CD14-positive monocyte (primary cell): Measurements from ENCODE around the gene ABHD12. TPM values are rescaled to one million over a fixed set of nuclear protein-coding genes. Genes with fewer than 3 reads are reported as not detected.

Experiments
- DNase-seq, 3 donors: peaks; one replicate each; pipeline ENCODE4 v3.0.0-alpha.2; 2011 to 2022
- H2AFZ ChIP-seq: 2 replicates; pipeline ENCODE4 v1.6.0; 2012; ENCODE audit warnings: mild to moderate bottlenecking, low read depth, low read length, inconsistent platforms; ENCODE audit not compliant: insufficient read depth, poor library complexity, severe bottlenecking
- H3K27ac ChIP-seq, 2 donors: 1 replicate in 1 of 2; 2 replicates in 1 of 2; pipeline ENCODE4 v1.5.1; 2012 to 2013; ENCODE audit warnings: low read length in 2 of 2, control low read depth in 1 of 2, inconsistent platforms in 1 of 2, low read depth in 1 of 2, mild to moderate bottlenecking in 1 of 2
- H3K27me3 ChIP-seq, 2 donors: one replicate each; pipeline versions ENCODE4 v1.6.0 to v1.6.1; 2011 to 2013; ENCODE audit warnings: low read length in 2 of 2; ENCODE audit not compliant: control insufficient read depth in 2 of 2, insufficient read depth in 2 of 2
- H3K36me3 ChIP-seq, 2 donors: replicated peaks in 1 of 2; 1 replicate in 1 of 2; 2 replicates in 1 of 2; pipeline versions ENCODE4 v1.5.1 to v1.6.1; 2012 to 2013; ENCODE audit warnings: low read length in 2 of 2, control low read depth in 1 of 2, inconsistent platforms in 1 of 2, mild to moderate bottlenecking in 1 of 2; ENCODE audit not compliant: insufficient read depth in 2 of 2, control insufficient read depth in 1 of 2
- H3K4me1 ChIP-seq, 2 donors: 1 replicate in 1 of 2; 2 replicates in 1 of 2; pipeline versions ENCODE4 v1.5.1 to v1.6.1; 2012 to 2013; ENCODE audit warnings: low read length in 2 of 2, control low read depth in 1 of 2, inconsistent platforms in 1 of 2, mild to moderate bottlenecking in 1 of 2, moderate library complexity in 1 of 2; ENCODE audit not compliant: insufficient read depth in 2 of 2, control insufficient read depth in 1 of 2
- H3K4me2 ChIP-seq: replicated peaks from 2 replicates; pipeline ENCODE3; 2012; ENCODE audit warnings: low read length, moderate library complexity, mild to moderate bottlenecking; ENCODE audit not compliant: poor library complexity, severe bottlenecking; ENCODE audit errors: extremely low read depth
- H3K4me3 ChIP-seq, 3 experiments: fragments of 200-600 bp in 1 of 3; sonication (generic) in 1 of 3; replicated peaks in 1 of 3; 1 replicate in 2 of 3; 2 replicates in 1 of 3; pipeline ENCODE4 v1.5.1; 2011 to 2013; ENCODE audit warnings: low read length in 3 of 3, mild to moderate bottlenecking in 3 of 3, control low read depth in 2 of 3, low read depth in 2 of 3, inconsistent platforms in 1 of 3, moderate library complexity in 1 of 3
- H3K79me2 ChIP-seq: 2 replicates; pipeline ENCODE4 v1.6.0; 2012; ENCODE audit warnings: mild to moderate bottlenecking, control low read depth, inconsistent platforms, low read length, moderate library complexity; ENCODE audit not compliant: insufficient read depth
- H3K9ac ChIP-seq: 2 replicates; pipeline ENCODE4 v1.6.0; 2017; ENCODE audit warnings: low read length, mild to moderate bottlenecking; ENCODE audit not compliant: insufficient read depth, poor library complexity, severe bottlenecking
- H3K9me3 ChIP-seq, 2 donors: replicated peaks in 1 of 2; 1 replicate in 1 of 2; 2 replicates in 1 of 2; pipeline versions ENCODE4 v1.5.1 to v1.6.1; 2012 to 2013; ENCODE audit warnings: low read length in 2 of 2, control low read depth in 1 of 2; ENCODE audit not compliant: control insufficient read depth in 1 of 2, insufficient read depth in 1 of 2
- H4K20me1 ChIP-seq: 2 replicates; pipeline ENCODE4 v1.6.0; 2012; ENCODE audit warnings: mild to moderate bottlenecking, low read length, control low read depth, moderate library complexity; ENCODE audit not compliant: insufficient read depth
- H3K27ac Mint-ChIP-seq, 7 donors: one replicate each; pipeline ENCODE4 v1.8.0; 2020; ENCODE audit warnings: mild to moderate bottlenecking in 7 of 7, mixed read lengths in 7 of 7, moderate library complexity in 6 of 7, inconsistent platforms in 2 of 7
- H3K27me3 Mint-ChIP-seq, 3 donors: one replicate each; pipeline ENCODE4 v1.8.0; 2021 to 2022; ENCODE audit warnings: low read depth in 3 of 3, mild to moderate bottlenecking in 3 of 3, mixed read lengths in 3 of 3, moderate library complexity in 3 of 3, inconsistent platforms in 1 of 3
- H3K36me3 Mint-ChIP-seq, 2 donors: one replicate each; pipeline ENCODE4 v1.8.0; 2020; ENCODE audit warnings: mixed read lengths in 2 of 2, inconsistent platforms in 1 of 2, mild to moderate bottlenecking in 1 of 2
- H3K4me1 Mint-ChIP-seq: one replicate; pipeline ENCODE4 v1.8.0; 2020; ENCODE audit warnings: mild to moderate bottlenecking, mixed read lengths
- H3K4me3 Mint-ChIP-seq, 2 donors: one replicate each; pipeline ENCODE4 v1.8.0; 2020; ENCODE audit warnings: mild to moderate bottlenecking in 2 of 2, mixed read lengths in 2 of 2, moderate library complexity in 1 of 2
- H3K9me3 Mint-ChIP-seq, 7 donors: one replicate each; pipeline ENCODE4 v1.8.0; 2020 to 2022; ENCODE audit warnings: mixed read lengths in 7 of 7, mild to moderate bottlenecking in 6 of 7, moderate library complexity in 6 of 7, inconsistent platforms in 2 of 7
- WGBS: methylation state at CpG from one replicate; pipeline ENCODE4 v1.1.5; 2013; ENCODE audit warnings: missing lambda C conversion rate; ENCODE audit not compliant: insufficient coverage; 5-methylcytosine and 5-hydroxymethylcytosine counted together
- intact Hi-C, 2 donors: fragments of 100-400 bp; cut with micrococcal nuclease; formaldehyde crosslinking; loops; one replicate each; pipeline versions ENCODE4 v1.15.0 to v1.15.1; 2023
- polyA plus RNA-seq, 3 donors: library from polyadenylated mRNA; depleted of rRNA in 1 of 3; unstranded in 2 of 3; stranded (reverse) in 1 of 3; fragments of 300-500 nt in 2 of 3; fragments of >200 nt in 1 of 3; fragmentation: Illumina TruSeq in 2 of 3; gene quantifications; 1 replicate in 2 of 3; 2 replicates in 1 of 3; pipeline ENCODE4 v1.2.3, GENCODE V29; 2012 to 2021
- TF ChIP-seq, protein P1 (sequence below): fragments of 200-600 bp; IDR thresholded peaks from one replicate; pipeline ENCODE4 v1.8.0; 2022; ENCODE audit warnings: antibody characterized with exemption, mild to moderate bottlenecking

ABHD12 gene
- polyA plus RNA-seq, 3 donors, result 20.3 to 34.5 (median 32.1) TPM

DNA sequence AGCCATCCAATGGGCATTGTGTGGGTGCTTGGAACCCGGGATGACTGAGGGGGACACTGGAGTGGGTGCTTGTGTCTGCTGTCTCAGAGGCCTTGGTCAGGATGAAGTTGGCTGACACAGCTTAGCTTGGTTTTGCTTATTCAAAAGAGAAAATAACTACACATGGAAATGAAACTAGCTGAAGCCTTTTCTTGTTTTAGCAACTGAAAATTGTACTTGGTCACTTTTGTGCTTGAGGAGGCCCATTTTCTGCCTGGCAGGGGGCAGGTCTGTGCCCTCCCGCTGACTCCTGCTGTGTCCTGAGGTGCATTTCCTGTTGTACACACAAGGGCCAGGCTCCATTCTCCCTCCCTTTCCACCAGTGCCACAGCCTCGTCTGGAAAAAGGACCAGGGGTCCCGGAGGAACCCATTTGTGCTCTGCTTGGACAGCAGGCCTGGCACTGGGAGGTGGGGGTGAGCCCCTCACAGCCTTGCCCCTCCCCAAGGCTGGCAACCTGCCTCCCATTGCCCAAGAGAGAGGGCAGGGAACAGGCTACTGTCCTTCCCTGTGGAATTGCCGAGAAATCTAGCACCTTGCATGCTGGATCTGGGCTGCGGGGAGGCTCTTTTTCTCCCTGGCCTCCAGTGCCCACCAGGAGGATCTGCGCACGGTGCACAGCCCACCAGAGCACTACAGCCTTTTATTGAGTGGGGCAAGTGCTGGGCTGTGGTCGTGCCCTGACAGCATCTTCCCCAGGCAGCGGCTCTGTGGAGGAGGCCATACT lies 93.3 kb downstream of the ABHD12 start:
- Mint-ChIP-seq H3K36me3 (peaks cover 41 to 79% of the 10 kb centered on the region in 2 donors), H3K27ac (peak overlapping the region in 1 of 7 donors; percentile 21), H3K9me3 (no peaks in the 10 kb centered on the region), H3K4me1 (no peaks in the 10 kb centered on the region), H3K4me3 (no peak overlapping the region), H3K27me3 (no peaks in the 10 kb centered on the region)
- Histone ChIP-seq H2AFZ (no peak overlapping the region), H3K27ac (peak overlapping the region in 1 of 2 donors; percentile 36), H3K4me3 (no peak overlapping the region), H3K9ac (no peak overlapping the region), H3K4me1 (no peaks in the 10 kb centered on the region), H3K79me2 (no peaks in the 10 kb centered on the region), H3K9me3 (no peaks in the 10 kb centered on the region), H3K4me2 (no peak overlapping the region), H4K20me1 (no peaks in the 10 kb centered on the region), H3K27me3 (no peaks in the 10 kb centered on the region), H3K36me3 (peaks cover 62 to 81% of the 10 kb centered on the region in 2 donors)
- DNase-seq, result no peak
- WGBS, result 97% methylated on average over 8 of the region's 10 CpGs
- intact Hi-C loops, result no loop called here
- TF ChIP-seq, protein P1, sequence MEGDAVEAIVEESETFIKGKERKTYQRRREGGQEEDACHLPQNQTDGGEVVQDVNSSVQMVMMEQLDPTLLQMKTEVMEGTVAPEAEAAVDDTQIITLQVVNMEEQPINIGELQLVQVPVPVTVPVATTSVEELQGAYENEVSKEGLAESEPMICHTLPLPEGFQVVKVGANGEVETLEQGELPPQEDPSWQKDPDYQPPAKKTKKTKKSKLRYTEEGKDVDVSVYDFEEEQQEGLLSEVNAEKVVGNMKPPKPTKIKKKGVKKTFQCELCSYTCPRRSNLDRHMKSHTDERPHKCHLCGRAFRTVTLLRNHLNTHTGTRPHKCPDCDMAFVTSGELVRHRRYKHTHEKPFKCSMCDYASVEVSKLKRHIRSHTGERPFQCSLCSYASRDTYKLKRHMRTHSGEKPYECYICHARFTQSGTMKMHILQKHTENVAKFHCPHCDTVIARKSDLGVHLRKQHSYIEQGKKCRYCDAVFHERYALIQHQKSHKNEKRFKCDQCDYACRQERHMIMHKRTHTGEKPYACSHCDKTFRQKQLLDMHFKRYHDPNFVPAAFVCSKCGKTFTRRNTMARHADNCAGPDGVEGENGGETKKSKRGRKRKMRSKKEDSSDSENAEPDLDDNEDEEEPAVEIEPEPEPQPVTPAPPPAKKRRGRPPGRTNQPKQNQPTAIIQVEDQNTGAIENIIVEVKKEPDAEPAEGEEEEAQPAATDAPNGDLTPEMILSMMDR, result no peak

DNA sequence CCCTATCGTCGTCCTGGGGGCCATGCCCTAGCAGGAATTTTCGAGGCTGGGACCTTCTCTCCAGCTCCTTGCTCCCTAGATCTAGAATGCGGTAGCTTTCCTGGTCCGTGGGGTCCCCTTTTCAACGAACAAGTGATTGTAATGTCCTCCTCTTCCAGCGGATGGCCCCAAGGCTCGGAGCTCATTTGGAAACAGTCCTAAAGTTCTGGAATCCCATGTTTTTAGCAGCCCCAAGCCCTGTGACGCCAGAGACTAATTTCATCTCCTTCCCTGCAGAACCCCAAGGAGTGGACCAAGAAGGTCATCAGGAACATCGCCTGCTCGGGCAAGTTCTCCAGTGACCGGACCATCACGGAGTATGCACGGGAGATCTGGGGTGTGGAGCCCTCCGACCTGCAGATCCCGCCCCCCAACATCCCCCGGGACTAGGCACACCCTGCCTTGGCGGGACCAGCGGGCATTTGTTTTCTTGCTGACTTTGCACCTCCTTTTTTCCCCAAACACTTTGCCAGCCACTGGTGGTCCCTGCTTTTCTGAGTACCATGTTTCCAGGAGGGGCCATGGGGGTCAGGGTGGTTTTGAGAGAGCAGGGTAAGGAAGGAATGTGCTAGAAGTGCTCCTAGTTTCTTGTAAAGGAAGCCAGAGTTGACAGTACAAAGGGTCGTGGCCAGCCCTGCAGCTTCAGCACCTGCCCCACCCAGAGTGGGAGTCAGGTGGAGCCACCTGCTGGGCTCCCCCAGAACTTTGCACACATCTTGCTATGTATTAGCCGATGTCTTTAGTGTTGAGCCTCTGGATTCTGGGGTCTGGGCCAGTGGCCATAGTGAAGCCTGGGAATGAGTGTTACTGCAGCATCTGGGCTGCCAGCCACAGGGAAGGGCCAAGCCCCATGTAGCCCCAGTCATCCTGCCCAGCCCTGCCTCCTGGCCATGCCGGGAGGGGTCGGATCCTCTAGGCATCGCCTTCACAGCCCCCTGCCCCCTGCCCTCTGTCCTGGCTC lies 94.2 kb downstream of the ABHD12 start:
- Histone ChIP-seq H2AFZ (no peak overlapping the region), H3K9me3 (no peaks in the 10 kb centered on the region), H3K4me1 (no peaks in the 10 kb centered on the region), H3K27ac (peak overlapping the region in 1 of 2 donors; percentile 36), H3K36me3 (peaks cover 65 to 81% of the 10 kb centered on the region in 2 donors), H3K4me2 (no peak overlapping the region), H3K79me2 (no peaks in the 10 kb centered on the region), H3K27me3 (no peaks in the 10 kb centered on the region), H3K4me3 (no peak overlapping the region), H4K20me1 (no peaks in the 10 kb centered on the region), H3K9ac (no peak overlapping the region)
- WGBS, result 96% methylated on average over 21 of the region's 24 CpGs
- no peak for DNase-seq
- H3K9me3 Mint-ChIP-seq, result no peaks in the 10 kb centered on the region
- peak overlapping the region in 2 of 7 donors; percentile 17 to 57 for H3K27ac Mint-ChIP-seq
- no peak overlapping the region for H3K4me3 Mint-ChIP-seq
- no peaks in the 10 kb centered on the region for H3K27me3 Mint-ChIP-seq
- peaks cover 40 to 79% of the 10 kb centered on the region in 2 donors for H3K36me3 Mint-ChIP-seq
- H3K4me1 Mint-ChIP-seq, result no peaks in the 10 kb centered on the region
- intact Hi-C loops, result no loop called here
- TF ChIP-seq, protein P1, result peak; percentile 25
